ENCODE data around the gene TBX1.

TBX1 gene

GRCh38 chr22:19807161-19807913, 46.8 kb downstream of the TBX1 start:
- TF ChIP-seq MAX (IDR thresholded peaks at IDR 0.05; ENCODE audit: low read depth, low read length) (no peak), POLR2A (IDR thresholded peaks at IDR 0.05; ENCODE audit: extremely low read depth, insufficient read length) (no peak), MYC (IDR thresholded peaks at IDR 0.05; ENCODE audit: low read depth, low read length) (no peak)
- TF ChIP-seq, protein P1, sequence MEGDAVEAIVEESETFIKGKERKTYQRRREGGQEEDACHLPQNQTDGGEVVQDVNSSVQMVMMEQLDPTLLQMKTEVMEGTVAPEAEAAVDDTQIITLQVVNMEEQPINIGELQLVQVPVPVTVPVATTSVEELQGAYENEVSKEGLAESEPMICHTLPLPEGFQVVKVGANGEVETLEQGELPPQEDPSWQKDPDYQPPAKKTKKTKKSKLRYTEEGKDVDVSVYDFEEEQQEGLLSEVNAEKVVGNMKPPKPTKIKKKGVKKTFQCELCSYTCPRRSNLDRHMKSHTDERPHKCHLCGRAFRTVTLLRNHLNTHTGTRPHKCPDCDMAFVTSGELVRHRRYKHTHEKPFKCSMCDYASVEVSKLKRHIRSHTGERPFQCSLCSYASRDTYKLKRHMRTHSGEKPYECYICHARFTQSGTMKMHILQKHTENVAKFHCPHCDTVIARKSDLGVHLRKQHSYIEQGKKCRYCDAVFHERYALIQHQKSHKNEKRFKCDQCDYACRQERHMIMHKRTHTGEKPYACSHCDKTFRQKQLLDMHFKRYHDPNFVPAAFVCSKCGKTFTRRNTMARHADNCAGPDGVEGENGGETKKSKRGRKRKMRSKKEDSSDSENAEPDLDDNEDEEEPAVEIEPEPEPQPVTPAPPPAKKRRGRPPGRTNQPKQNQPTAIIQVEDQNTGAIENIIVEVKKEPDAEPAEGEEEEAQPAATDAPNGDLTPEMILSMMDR (IDR thresholded peaks at IDR 0.05; ENCODE audit: low read depth, low read length): no peak
- no peak overlapping the region for H3K4me3 ChIP-seq (ENCODE audit: low read depth, low read length)
- no peak for DNase-seq (ENCODE audit: low read depth)

- no peak overlapping the region for H3K4me3 ChIP-seq (ENCODE audit: low read depth, low read length)
- TF ChIP-seq, protein P1 (IDR thresholded peaks at IDR 0.05; ENCODE audit: low read depth, low read length): no peak
- TF ChIP-seq POLR2A (IDR thresholded peaks at IDR 0.05; ENCODE audit: extremely low read depth, insufficient read length) (no peak), MYC (IDR thresholded peaks at IDR 0.05; ENCODE audit: low read depth, low read length) (no peak), MAX (IDR thresholded peaks at IDR 0.05; ENCODE audit: low read depth, low read length) (no peak)
- DNase-seq (ENCODE audit: low read depth): no peak
Measured at GRCh38 chr22:19807914-19808872, 47.6 kb downstream of the TBX1 start.

DNA sequence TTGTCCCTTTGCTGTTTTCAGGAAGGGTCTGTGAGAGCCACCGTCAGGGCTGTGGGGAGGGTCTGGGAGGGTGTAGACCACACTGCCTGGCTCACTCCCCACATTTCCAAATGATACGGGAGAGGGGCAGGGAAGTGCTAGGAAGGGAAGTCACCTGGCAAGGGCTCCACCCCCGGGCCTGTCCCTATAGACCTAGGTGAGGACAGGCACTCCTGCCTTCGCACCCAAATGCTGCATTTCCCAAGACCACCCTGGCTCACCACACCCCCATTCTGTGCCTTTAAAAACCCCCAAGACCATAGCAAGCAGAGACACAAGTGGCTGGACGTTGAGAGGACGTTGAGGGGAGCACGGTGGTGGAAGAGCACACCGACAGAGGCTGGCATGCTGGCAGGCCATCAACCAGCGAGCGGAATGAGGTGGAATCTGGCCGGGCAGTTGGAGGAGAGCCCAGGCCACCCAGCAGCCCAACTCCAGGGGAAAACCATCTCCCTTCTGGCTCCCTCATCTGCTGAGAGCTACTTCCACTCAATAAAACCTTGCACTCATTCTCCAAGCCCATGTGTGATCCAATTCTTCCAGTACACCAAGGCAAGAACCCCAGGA, 48.4 kb downstream of the TBX1 start:
- H3K4me3 ChIP-seq (ENCODE audit: low read depth, low read length): no peak overlapping the region

GRCh38 chr22:19809741-19810140, 49.2 kb downstream of the TBX1 start:
- DNase-seq (ENCODE audit: low read depth): no peak
- no peak overlapping the region for H3K4me3 ChIP-seq (ENCODE audit: low read depth, low read length)
- TF ChIP-seq POLR2A (IDR thresholded peaks at IDR 0.05; ENCODE audit: extremely low read depth, insufficient read length) (no peak), MAX (IDR thresholded peaks at IDR 0.05; ENCODE audit: low read depth, low read length) (no peak), MYC (IDR thresholded peaks at IDR 0.05; ENCODE audit: low read depth, low read length) (no peak)
- TF ChIP-seq, protein P1 (IDR thresholded peaks at IDR 0.05; ENCODE audit: low read depth, low read length): no peak

More for the DNA sequence above, 48.4 kb downstream of the TBX1 start:
- no peak for DNase-seq (ENCODE audit: low read depth)
- TF ChIP-seq MAX (IDR thresholded peaks at IDR 0.05; ENCODE audit: low read depth, low read length) (no peak), POLR2A (IDR thresholded peaks at IDR 0.05; ENCODE audit: extremely low read depth, insufficient read length) (no peak), MYC (IDR thresholded peaks at IDR 0.05; ENCODE audit: low read depth, low read length) (no peak)
- TF ChIP-seq, protein P1 (IDR thresholded peaks at IDR 0.05; ENCODE audit: low read depth, low read length): no peak

DNA sequence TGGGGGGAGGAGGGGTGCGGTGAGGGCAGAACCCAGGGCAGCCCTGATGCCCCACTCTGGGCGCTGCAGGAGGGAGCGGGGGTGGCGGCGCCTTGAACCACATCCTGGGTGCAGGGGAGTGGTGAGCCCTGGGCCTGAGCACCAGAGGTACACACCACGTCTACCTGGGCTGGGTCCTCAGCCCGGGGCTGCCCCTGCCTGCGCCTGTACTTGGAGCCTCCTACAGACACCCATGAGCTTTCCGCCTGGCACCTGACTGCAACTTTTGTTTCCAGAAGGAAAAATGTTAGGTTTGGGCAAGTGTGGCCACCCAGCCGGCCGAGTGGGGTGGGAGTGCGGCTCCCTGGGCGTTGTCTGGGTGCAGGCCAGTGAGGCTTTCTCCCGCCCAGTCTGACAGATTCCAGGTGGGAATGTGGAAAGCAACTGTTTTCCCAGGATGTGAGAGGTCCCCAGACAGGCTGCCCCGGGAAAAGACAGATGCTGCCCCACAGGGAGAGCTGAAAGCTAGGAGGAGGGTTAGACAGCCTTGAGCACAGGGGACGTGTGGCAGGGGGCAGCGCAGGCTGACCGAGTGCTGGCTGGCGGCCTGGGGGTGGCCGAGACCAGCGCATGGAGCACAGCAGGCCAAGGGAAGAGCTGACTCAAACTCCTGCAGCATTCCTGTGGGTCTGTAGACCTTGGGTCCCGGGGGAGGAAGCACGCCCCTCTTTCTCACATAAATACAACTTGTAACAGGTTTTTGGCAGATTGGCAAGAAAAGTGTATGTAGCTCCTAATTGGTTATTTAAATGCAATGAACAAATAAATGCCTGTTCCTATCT, 50.0 kb downstream of the TBX1 start:
- DNase-seq (ENCODE audit: low read depth): no peak
- no peak for TF ChIP-seq MAX (IDR thresholded peaks at IDR 0.05; ENCODE audit: low read depth, low read length)
- TF ChIP-seq MYC (IDR thresholded peaks at IDR 0.05; ENCODE audit: low read depth, low read length): no peak
- TF ChIP-seq, protein P1 (IDR thresholded peaks at IDR 0.05; ENCODE audit: low read depth, low read length): no peak
- TF ChIP-seq POLR2A (IDR thresholded peaks at IDR 0.05; ENCODE audit: extremely low read depth, insufficient read length): no peak
- H3K4me3 ChIP-seq (ENCODE audit: low read depth, low read length): no peak overlapping the region

Measured in NB4 (cell line).